ENCODE results near the gene EPHB1.

The EPHB1 gene

GRCh38 chr3:134833453-134834163 lies 38.5 kb downstream of the EPHB1 start:
- Histone ChIP-seq H4K91ac (ENCODE audit: low read depth, low read length, poor library complexity) (no peak overlapping the region), H3K23ac (ENCODE audit: low read depth, low read length, poor library complexity) (no peak overlapping the region), H2BK12ac (ENCODE audit: low read length) (no peak overlapping the region), H3K9ac (ENCODE audit: low read depth, low read length, poor library complexity) (no peak overlapping the region), H3K27me3 (ENCODE audit: control insufficient read depth in 3 of 3, insufficient read depth in 3 of 3, low read depth in 1 of 3, low read length in 3 of 3) (no peaks in the 10 kb centered on the region), H2BK15ac (ENCODE audit: low read length) (no peak overlapping the region), H3K18ac (ENCODE audit: low read length) (no peak overlapping the region), H3K4me2 (ENCODE audit: insufficient read depth, low read length, poor library complexity, severe bottlenecking) (no peak overlapping the region), H3K4ac (ENCODE audit: low read length) (no peak overlapping the region), H4K8ac (ENCODE audit: low read depth, low read length) (no peak overlapping the region), H3K36me3 (replicated peaks in 1 of 2; ENCODE audit: control insufficient read depth in 2 of 2, insufficient read depth in 2 of 2, low read length in 2 of 2) (no peaks in the 10 kb centered on the region), H2BK120ac (ENCODE audit: low read depth, low read length) (no peak overlapping the region), H3K79me1 (ENCODE audit: low read depth, low read length) (no peaks in the 10 kb centered on the region), H3K27ac (replicated peaks; ENCODE audit: low read length) (no peak overlapping the region), H3K14ac (ENCODE audit: low read length) (no peak overlapping the region), H2BK5ac (ENCODE audit: low read length) (no peak overlapping the region), H3K4me3 (ENCODE audit: low read length in 2 of 2) (no peak overlapping the region), H3K4me1 (ENCODE audit: control insufficient read depth in 2 of 2, insufficient read depth in 1 of 2, low read depth in 1 of 2, low read length in 2 of 2) (no peaks in the 10 kb centered on the region), H2AFZ (ENCODE audit: low read length) (no peak overlapping the region), H2AK5ac (ENCODE audit: low read depth, low read length) (no peak overlapping the region), H3K9me3 (replicated peaks in 1 of 2; ENCODE audit: control insufficient read depth in 2 of 2, insufficient read depth in 1 of 2, low read depth in 1 of 2, low read length in 2 of 2) (no peaks in the 10 kb centered on the region)
- DNase-seq (ENCODE audit: low spot score): no peak
- WGBS, 2 donors (ENCODE audit: extremely low coverage in 2 of 2, insufficient read length in 2 of 2, insufficient replicate concordance in 1 of 2): no CpG with 5 or more reads among the region's 5 CpGs

GRCh38 chr3:134836921-134837320 lies 41.9 kb downstream of the EPHB1 start:
- H2BK5ac ChIP-seq (ENCODE audit: low read length): no peak overlapping the region
- WGBS, 2 donors (ENCODE audit: extremely low coverage in 2 of 2, insufficient read length in 2 of 2, insufficient replicate concordance in 1 of 2): no CpG with 5 or more reads among the region's 3 CpGs
- no peak overlapping the region for H2AK5ac ChIP-seq (ENCODE audit: low read depth, low read length)
- no peak overlapping the region for H4K91ac ChIP-seq (ENCODE audit: low read depth, low read length, poor library complexity)
- no peak overlapping the region for H3K9ac ChIP-seq (ENCODE audit: low read depth, low read length, poor library complexity)
- no peak overlapping the region for H2BK12ac ChIP-seq (ENCODE audit: low read length)
- H3K4me1 ChIP-seq (ENCODE audit: control insufficient read depth in 2 of 2, insufficient read depth in 1 of 2, low read depth in 1 of 2, low read length in 2 of 2): no peaks in the 10 kb centered on the region
- no peak overlapping the region for H3K4me3 ChIP-seq (ENCODE audit: low read length in 2 of 2)
- no peak overlapping the region for H3K14ac ChIP-seq (ENCODE audit: low read length)
- no peaks in the 10 kb centered on the region for H3K79me1 ChIP-seq (ENCODE audit: low read depth, low read length)
- no peak overlapping the region for H2AFZ ChIP-seq (ENCODE audit: low read length)
- no peak overlapping the region for H3K4ac ChIP-seq (ENCODE audit: low read length)
- no peak overlapping the region for H3K23ac ChIP-seq (ENCODE audit: low read depth, low read length, poor library complexity)
- DNase-seq (ENCODE audit: low spot score): no peak
- no peaks in the 10 kb centered on the region for H3K9me3 ChIP-seq (replicated peaks in 1 of 2; ENCODE audit: control insufficient read depth in 2 of 2, insufficient read depth in 1 of 2, low read depth in 1 of 2, low read length in 2 of 2)
- H3K27ac ChIP-seq (replicated peaks; ENCODE audit: low read length): no peak overlapping the region
- H3K4me2 ChIP-seq (ENCODE audit: insufficient read depth, low read length, poor library complexity, severe bottlenecking): no peak overlapping the region
- H2BK120ac ChIP-seq (ENCODE audit: low read depth, low read length): no peak overlapping the region
- no peaks in the 10 kb centered on the region for H3K36me3 ChIP-seq (replicated peaks in 1 of 2; ENCODE audit: control insufficient read depth in 2 of 2, insufficient read depth in 2 of 2, low read length in 2 of 2)
- H3K27me3 ChIP-seq (ENCODE audit: control insufficient read depth in 3 of 3, insufficient read depth in 3 of 3, low read depth in 1 of 3, low read length in 3 of 3): no peaks in the 10 kb centered on the region
- H3K18ac ChIP-seq (ENCODE audit: low read length): no peak overlapping the region
- no peak overlapping the region for H4K8ac ChIP-seq (ENCODE audit: low read depth, low read length)
- no peak overlapping the region for H2BK15ac ChIP-seq (ENCODE audit: low read length)

GRCh38 chr3:134838599-134838998 lies 43.5 kb downstream of the EPHB1 start:
- no peaks in the 10 kb centered on the region for H3K9me3 ChIP-seq (replicated peaks in 1 of 2; ENCODE audit: control insufficient read depth in 2 of 2, insufficient read depth in 1 of 2, low read depth in 1 of 2, low read length in 2 of 2)
- no peaks in the 10 kb centered on the region for H3K79me1 ChIP-seq (ENCODE audit: low read depth, low read length)
- no peak overlapping the region for H3K4me2 ChIP-seq (ENCODE audit: insufficient read depth, low read length, poor library complexity, severe bottlenecking)
- no peaks in the 10 kb centered on the region for H3K27me3 ChIP-seq (ENCODE audit: control insufficient read depth in 3 of 3, insufficient read depth in 3 of 3, low read depth in 1 of 3, low read length in 3 of 3)
- H2AFZ ChIP-seq (ENCODE audit: low read length): no peak overlapping the region
- H2BK5ac ChIP-seq (ENCODE audit: low read length): no peak overlapping the region
- no peak overlapping the region for H3K4ac ChIP-seq (ENCODE audit: low read length)
- no peak overlapping the region for H3K23ac ChIP-seq (ENCODE audit: low read depth, low read length, poor library complexity)
- no peak overlapping the region for H3K18ac ChIP-seq (ENCODE audit: low read length)
- H2AK5ac ChIP-seq (ENCODE audit: low read depth, low read length): no peak overlapping the region
- H2BK120ac ChIP-seq (ENCODE audit: low read depth, low read length): no peak overlapping the region
- no peaks in the 10 kb centered on the region for H3K36me3 ChIP-seq (replicated peaks in 1 of 2; ENCODE audit: control insufficient read depth in 2 of 2, insufficient read depth in 2 of 2, low read length in 2 of 2)
- no peak for DNase-seq (ENCODE audit: low spot score)
- H4K91ac ChIP-seq (ENCODE audit: low read depth, low read length, poor library complexity): no peak overlapping the region
- H2BK15ac ChIP-seq (ENCODE audit: low read length): no peak overlapping the region
- H2BK12ac ChIP-seq (ENCODE audit: low read length): no peak overlapping the region
- H3K27ac ChIP-seq (replicated peaks; ENCODE audit: low read length): no peak overlapping the region
- no peaks in the 10 kb centered on the region for H3K4me1 ChIP-seq (ENCODE audit: control insufficient read depth in 2 of 2, insufficient read depth in 1 of 2, low read depth in 1 of 2, low read length in 2 of 2)
- no peak overlapping the region for H4K8ac ChIP-seq (ENCODE audit: low read depth, low read length)
- no peak overlapping the region for H3K4me3 ChIP-seq (ENCODE audit: low read length in 2 of 2)
- no CpG with 5 or more reads among the region's 2 CpGs for WGBS, 2 donors (ENCODE audit: extremely low coverage in 2 of 2, insufficient read length in 2 of 2, insufficient replicate concordance in 1 of 2)
- no peak overlapping the region for H3K14ac ChIP-seq (ENCODE audit: low read length)
- no peak overlapping the region for H3K9ac ChIP-seq (ENCODE audit: low read depth, low read length, poor library complexity)

GRCh38 chr3:134839422-134839821 lies 44.4 kb downstream of the EPHB1 start:
- no peak for DNase-seq (ENCODE audit: low spot score)
- H2AFZ ChIP-seq (ENCODE audit: low read length): no peak overlapping the region
- H2BK5ac ChIP-seq (ENCODE audit: low read length): no peak overlapping the region
- H3K36me3 ChIP-seq (replicated peaks in 1 of 2; ENCODE audit: control insufficient read depth in 2 of 2, insufficient read depth in 2 of 2, low read length in 2 of 2): no peaks in the 10 kb centered on the region
- H4K8ac ChIP-seq (ENCODE audit: low read depth, low read length): no peak overlapping the region
- H3K4me3 ChIP-seq (ENCODE audit: low read length in 2 of 2): no peak overlapping the region
- H3K23ac ChIP-seq (ENCODE audit: low read depth, low read length, poor library complexity): no peak overlapping the region
- no peak overlapping the region for H3K4me2 ChIP-seq (ENCODE audit: insufficient read depth, low read length, poor library complexity, severe bottlenecking)
- no peaks in the 10 kb centered on the region for H3K9me3 ChIP-seq (replicated peaks in 1 of 2; ENCODE audit: control insufficient read depth in 2 of 2, insufficient read depth in 1 of 2, low read depth in 1 of 2, low read length in 2 of 2)
- no peak overlapping the region for H3K18ac ChIP-seq (ENCODE audit: low read length)
- H3K4ac ChIP-seq (ENCODE audit: low read length): no peak overlapping the region
- no peak overlapping the region for H3K14ac ChIP-seq (ENCODE audit: low read length)
- H3K27me3 ChIP-seq (ENCODE audit: control insufficient read depth in 3 of 3, insufficient read depth in 3 of 3, low read depth in 1 of 3, low read length in 3 of 3): no peaks in the 10 kb centered on the region
- H2BK12ac ChIP-seq (ENCODE audit: low read length): no peak overlapping the region
- H4K91ac ChIP-seq (ENCODE audit: low read depth, low read length, poor library complexity): no peak overlapping the region
- H3K9ac ChIP-seq (ENCODE audit: low read depth, low read length, poor library complexity): no peak overlapping the region
- H2BK120ac ChIP-seq (ENCODE audit: low read depth, low read length): no peak overlapping the region
- H3K27ac ChIP-seq (replicated peaks; ENCODE audit: low read length): no peak overlapping the region
- no CpG with 5 or more reads among the region's 3 CpGs for WGBS, 2 donors (ENCODE audit: extremely low coverage in 2 of 2, insufficient read length in 2 of 2, insufficient replicate concordance in 1 of 2)
- no peaks in the 10 kb centered on the region for H3K4me1 ChIP-seq (ENCODE audit: control insufficient read depth in 2 of 2, insufficient read depth in 1 of 2, low read depth in 1 of 2, low read length in 2 of 2)
- H2AK5ac ChIP-seq (ENCODE audit: low read depth, low read length): no peak overlapping the region
- H3K79me1 ChIP-seq (ENCODE audit: low read depth, low read length): no peaks in the 10 kb centered on the region
- no peak overlapping the region for H2BK15ac ChIP-seq (ENCODE audit: low read length)
